ENCODE results near the gene TBX1. TPM values are rescaled to one million over a fixed set of nuclear protein-coding genes. Genes with fewer than 3 reads are reported as not detected.
"Not testable (repeated sequence)": the region's sequence is repeated elsewhere in the genome, so short reads cannot be mapped to it uniquely, and the experiment has no call there.

Gene TBX1
- total RNA-seq, 1 donor from 2014 or later = not detected

GRCh38 chr22:19724927-19725661 lies 35.5 kb upstream of the TBX1 start:
- TF ChIP-seq CTCF (IDR thresholded peaks at IDR 0.05) = no peak
- intact Hi-C loops (cut with DNase I) = no loop called here
- Histone ChIP-seq H3K27me3 (no peaks in the 10 kb centered on the region), H3K4me3 (no peak overlapping the region), H3K4me1 (no peaks in the 10 kb centered on the region), H3K36me3 (peaks cover 10 to 18% of the 10 kb centered on the region in 2 donors), H3K27ac (no peak overlapping the region), H3K9me3 (no peaks in the 10 kb centered on the region)
- DNase-seq (ENCODE audit: low spot score in 2 of 2) = no peak

GRCh38 chr22:19726064-19726788 lies 34.4 kb upstream of the TBX1 start:
- H3K27me3 ChIP-seq; H3K27ac ChIP-seq; H3K4me3 ChIP-seq; intact Hi-C loops (cut with DNase I); H3K4me1 ChIP-seq; H3K9me3 ChIP-seq; DNase-seq (ENCODE audit: low spot score in 2 of 2): not testable (repeated sequence)
- H3K36me3 ChIP-seq = peaks cover 10 to 18% of the 10 kb centered on the region in 2 donors

- H3K36me3 ChIP-seq = peaks cover 0 to 6% of the 10 kb centered on the region in 2 donors
- no peak for TF ChIP-seq CTCF (IDR thresholded peaks at IDR 0.05)
- intact Hi-C loops (cut with DNase I) = no loop called here
These were observed 33.0 kb upstream of the TBX1 start for GRCh38 chr22:19727310-19728150.

GRCh38 chr22:19728271-19728670 lies 32.3 kb upstream of the TBX1 start:
- TF ChIP-seq CTCF (IDR thresholded peaks at IDR 0.05) = no peak

More at GRCh38 chr22:19727310-19728150, 33.0 kb upstream of the TBX1 start:
- Histone ChIP-seq H3K27me3 (no peaks in the 10 kb centered on the region), H3K4me3 (no peak overlapping the region), H3K4me1 (peaks cover 0 to 6% of the 10 kb centered on the region in 2 donors), H3K27ac (no peak overlapping the region), H3K9me3 (no peaks in the 10 kb centered on the region)
- DNase-seq (ENCODE audit: low spot score in 2 of 2) = no peak

GRCh38 chr22:19728836-19729235 lies 31.7 kb upstream of the TBX1 start:
- Histone ChIP-seq H3K36me3 (no peaks in the 10 kb centered on the region), H3K27ac (no peak overlapping the region), H3K4me3 (no peak overlapping the region), H3K4me1 (peaks cover 0 to 6% of the 10 kb centered on the region in 2 donors), H3K9me3 (no peaks in the 10 kb centered on the region), H3K27me3 (no peaks in the 10 kb centered on the region)
- intact Hi-C loops (cut with DNase I) = no loop called here
- no peak for DNase-seq (ENCODE audit: low spot score in 2 of 2)
- no peak for TF ChIP-seq CTCF (IDR thresholded peaks at IDR 0.05)

More at GRCh38 chr22:19728271-19728670, 32.3 kb upstream of the TBX1 start:
- Histone ChIP-seq H3K9me3 (no peaks in the 10 kb centered on the region), H3K27ac (no peak overlapping the region), H3K27me3 (no peaks in the 10 kb centered on the region), H3K4me3 (no peak overlapping the region), H3K4me1 (peaks cover 0 to 6% of the 10 kb centered on the region in 2 donors), H3K36me3 (no peaks in the 10 kb centered on the region)
- no peak for DNase-seq (ENCODE audit: low spot score in 2 of 2)
- intact Hi-C loops (cut with DNase I) = no loop called here
